ENCODE data around the gene TTC9. TPM values are rescaled to one million over a fixed set of nuclear protein-coding genes. Genes with fewer than 3 reads are reported as not detected.

Gene TTC9
- total and polyA plus RNA-seq, 2 experiments from 2014 or later, result 10.3 to 34.2 TPM

GRCh38 chr14:70711451-70711850 lies 69.7 kb downstream of the TTC9 start:
- no peaks in the 10 kb centered on the region for H3K27me3 ChIP-seq (ENCODE audit: insufficient read depth)
- no peak overlapping the region for H3K4me2 ChIP-seq
- peaks cover 11% of the 10 kb centered on the region for H3K27me3 Mint-ChIP-seq (ENCODE audit: insufficient read depth, low read depth, poor library complexity)
- no peak overlapping the region for H2AFZ ChIP-seq
- H3K79me2 ChIP-seq (replicated peaks; ENCODE audit: insufficient read depth), result no peaks in the 10 kb centered on the region
- TF ChIP-seq STAT1 (IDR thresholded peaks at IDR 0.05; ENCODE audit: unreplicated experiment), result no peak
- TF ChIP-seq REST (IDR thresholded peaks at IDR 0.05; ENCODE audit: unreplicated experiment), result no peak
- TF ChIP-seq CTCF (conservative IDR thresholded peaks at IDR 0.05; ENCODE audit: low read depth in 2 of 2), result no peak
- TF ChIP-seq, protein P1, sequence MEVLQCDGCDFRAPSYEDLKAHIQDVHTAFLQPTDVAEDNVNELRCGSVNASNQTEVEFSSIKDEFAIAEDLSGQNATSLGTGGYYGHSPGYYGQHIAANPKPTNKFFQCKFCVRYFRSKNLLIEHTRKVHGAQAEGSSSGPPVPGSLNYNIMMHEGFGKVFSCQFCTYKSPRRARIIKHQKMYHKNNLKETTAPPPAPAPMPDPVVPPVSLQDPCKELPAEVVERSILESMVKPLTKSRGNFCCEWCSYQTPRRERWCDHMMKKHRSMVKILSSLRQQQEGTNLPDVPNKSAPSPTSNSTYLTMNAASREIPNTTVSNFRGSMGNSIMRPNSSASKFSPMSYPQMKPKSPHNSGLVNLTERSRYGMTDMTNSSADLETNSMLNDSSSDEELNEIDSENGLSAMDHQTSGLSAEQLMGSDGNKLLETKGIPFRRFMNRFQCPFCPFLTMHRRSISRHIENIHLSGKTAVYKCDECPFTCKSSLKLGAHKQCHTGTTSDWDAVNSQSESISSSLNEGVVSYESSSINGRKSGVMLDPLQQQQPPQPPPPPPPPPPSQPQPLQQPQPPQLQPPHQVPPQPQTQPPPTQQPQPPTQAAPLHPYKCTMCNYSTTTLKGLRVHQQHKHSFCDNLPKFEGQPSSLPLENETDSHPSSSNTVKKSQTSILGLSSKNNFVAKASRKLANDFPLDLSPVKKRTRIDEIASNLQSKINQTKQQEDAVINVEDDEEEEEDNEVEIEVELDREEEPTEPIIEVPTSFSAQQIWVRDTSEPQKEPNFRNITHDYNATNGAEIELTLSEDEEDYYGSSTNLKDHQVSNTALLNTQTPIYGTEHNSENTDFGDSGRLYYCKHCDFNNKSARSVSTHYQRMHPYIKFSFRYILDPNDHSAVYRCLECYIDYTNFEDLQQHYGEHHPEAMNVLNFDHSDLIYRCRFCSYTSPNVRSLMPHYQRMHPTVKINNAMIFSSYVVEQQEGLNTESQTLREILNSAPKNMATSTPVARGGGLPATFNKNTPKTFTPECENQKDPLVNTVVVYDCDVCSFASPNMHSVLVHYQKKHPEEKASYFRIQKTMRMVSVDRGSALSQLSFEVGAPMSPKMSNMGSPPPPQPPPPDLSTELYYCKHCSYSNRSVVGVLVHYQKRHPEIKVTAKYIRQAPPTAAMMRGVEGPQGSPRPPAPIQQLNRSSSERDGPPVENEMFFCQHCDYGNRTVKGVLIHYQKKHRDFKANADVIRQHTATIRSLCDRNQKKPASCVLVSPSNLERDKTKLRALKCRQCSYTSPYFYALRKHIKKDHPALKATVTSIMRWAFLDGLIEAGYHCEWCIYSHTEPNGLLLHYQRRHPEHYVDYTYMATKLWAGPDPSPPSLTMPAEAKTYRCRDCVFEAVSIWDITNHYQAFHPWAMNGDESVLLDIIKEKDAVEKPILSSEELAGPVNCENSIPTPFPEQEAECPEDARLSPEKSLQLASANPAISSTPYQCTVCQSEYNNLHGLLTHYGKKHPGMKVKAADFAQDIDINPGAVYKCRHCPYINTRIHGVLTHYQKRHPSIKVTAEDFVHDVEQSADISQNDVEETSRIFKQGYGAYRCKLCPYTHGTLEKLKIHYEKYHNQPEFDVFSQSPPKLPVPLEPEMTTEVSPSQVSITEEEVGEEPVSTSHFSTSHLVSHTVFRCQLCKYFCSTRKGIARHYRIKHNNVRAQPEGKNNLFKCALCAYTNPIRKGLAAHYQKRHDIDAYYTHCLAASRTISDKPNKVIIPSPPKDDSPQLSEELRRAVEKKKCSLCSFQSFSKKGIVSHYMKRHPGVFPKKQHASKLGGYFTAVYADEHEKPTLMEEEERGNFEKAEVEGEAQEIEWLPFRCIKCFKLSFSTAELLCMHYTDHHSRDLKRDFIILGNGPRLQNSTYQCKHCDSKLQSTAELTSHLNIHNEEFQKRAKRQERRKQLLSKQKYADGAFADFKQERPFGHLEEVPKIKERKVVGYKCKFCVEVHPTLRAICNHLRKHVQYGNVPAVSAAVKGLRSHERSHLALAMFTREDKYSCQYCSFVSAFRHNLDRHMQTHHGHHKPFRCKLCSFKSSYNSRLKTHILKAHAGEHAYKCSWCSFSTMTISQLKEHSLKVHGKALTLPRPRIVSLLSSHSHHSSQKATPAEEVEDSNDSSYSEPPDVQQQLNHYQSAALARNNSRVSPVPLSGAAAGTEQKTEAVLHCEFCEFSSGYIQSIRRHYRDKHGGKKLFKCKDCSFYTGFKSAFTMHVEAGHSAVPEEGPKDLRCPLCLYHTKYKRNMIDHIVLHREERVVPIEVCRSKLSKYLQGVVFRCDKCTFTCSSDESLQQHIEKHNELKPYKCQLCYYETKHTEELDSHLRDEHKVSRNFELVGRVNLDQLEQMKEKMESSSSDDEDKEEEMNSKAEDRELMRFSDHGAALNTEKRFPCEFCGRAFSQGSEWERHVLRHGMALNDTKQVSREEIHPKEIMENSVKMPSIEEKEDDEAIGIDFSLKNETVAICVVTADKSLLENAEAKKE (CRISPR knock-in tag; IDR thresholded peaks at IDR 0.05), result no peak
- no peak for TF ChIP-seq ETS1 (IDR thresholded peaks at IDR 0.05)
- no peak for TF ChIP-seq CREB1 (CRISPR knock-in tag; IDR thresholded peaks at IDR 0.05; ENCODE audit: low read depth)
- no peak for TF ChIP-seq EZH2 (IDR thresholded peaks at IDR 0.05; ENCODE audit: low read depth, unreplicated experiment)
- TF ChIP-seq ZNF331 (CRISPR knock-in tag; IDR thresholded peaks at IDR 0.05; ENCODE audit: low read depth), result no peak
- TF ChIP-seq JUNB (IDR thresholded peaks at IDR 0.05; ENCODE audit: unreplicated experiment), result no peak
- TF ChIP-seq EZH2phosphoT487 (IDR thresholded peaks at IDR 0.05; ENCODE audit: unreplicated experiment), result no peak
- no peak for TF ChIP-seq POLR2AphosphoS5 (IDR thresholded peaks at IDR 0.05; ENCODE audit: low read depth)
- no peak for TF ChIP-seq ZNF114 (CRISPR knock-in tag; IDR thresholded peaks at IDR 0.05)
- TF ChIP-seq NANOG (IDR thresholded peaks at IDR 0.05; ENCODE audit: borderline replicate concordance), result no peak
- H3K4me1 Mint-ChIP-seq, result peaks cover 53% of the 10 kb centered on the region
- H3K27ac Mint-ChIP-seq, result no peak overlapping the region
- no peak overlapping the region for H3K4me3 ChIP-seq
- peaks cover 44% of the 10 kb centered on the region for H3K4me1 ChIP-seq (ENCODE audit: insufficient read depth)
- DNase-seq (ENCODE audit: low spot score) (no peak), ATAC-seq (no peak)
- H3K27ac ChIP-seq (ENCODE audit: low read depth), result no peak overlapping the region
- H3K36me3 ChIP-seq (ENCODE audit: insufficient read depth), result no peaks in the 10 kb centered on the region
- no peaks in the 10 kb centered on the region for H4K20me1 ChIP-seq (replicated peaks; ENCODE audit: insufficient read depth)
- H3K9me2 ChIP-seq (ENCODE audit: insufficient read depth), result 0 out of 2 replicates have a peak, but pooled peaks cover 8% of the 10 kb centered on the region
- H3K4me3 Mint-ChIP-seq, result no peak overlapping the region; the same call in 2 of the 3 replicates
- peaks cover 12% of the 10 kb centered on the region; the same call in 1 of the 2 replicates for H3F3A ChIP-seq (replicated peaks; ENCODE audit: low read depth)
- no peaks in the 10 kb centered on the region; the same call in 2 of the 3 replicates for H3K9me3 Mint-ChIP-seq
- no peaks in the 10 kb centered on the region for H3K36me3 Mint-ChIP-seq (ENCODE audit: low read depth)
